H9 (cell line): ENCODE results near the gene GRK3. TPM values are rescaled to one million over a fixed set of nuclear protein-coding genes. Genes with fewer than 3 reads are reported as not detected.

Source experiments
- DNase-seq: peaks from one replicate; pipeline ENCODE4 v3.0.0-alpha.2; 2017
- H2AFZ ChIP-seq: one replicate; pipeline ENCODE4 v1.6.1; 2013; ENCODE audit warnings: mild to moderate bottlenecking, low read length, control low read depth, moderate library complexity
- H2AK5ac ChIP-seq: 2 replicates; pipeline ENCODE4 v1.6.1; 2013; ENCODE audit warnings: low read length, control low read depth, mixed read lengths; ENCODE audit not compliant: insufficient read length
- H2BK120ac ChIP-seq: one replicate; pipeline ENCODE4 v1.6.1; 2013; ENCODE audit warnings: low read depth, mild to moderate bottlenecking, low read length, control low read depth, inconsistent platforms; ENCODE audit not compliant: poor library complexity, severe bottlenecking
- H2BK12ac ChIP-seq: 2 replicates; pipeline ENCODE4 v1.6.1; 2013; ENCODE audit warnings: low read length, control low read depth, mixed read lengths, low read depth; ENCODE audit not compliant: insufficient read length
- H2BK15ac ChIP-seq: 2 replicates; pipeline ENCODE4 v1.6.1; 2013; ENCODE audit warnings: low read depth, low read length, control low read depth
- H2BK20ac ChIP-seq: one replicate; pipeline ENCODE4 v1.6.1; 2013; ENCODE audit warnings: low read depth, mild to moderate bottlenecking, low read length, control low read depth, inconsistent platforms; ENCODE audit not compliant: poor library complexity, severe bottlenecking
- H2BK5ac ChIP-seq: 2 replicates; pipeline ENCODE4 v1.6.1; 2013; ENCODE audit warnings: low read length, control low read depth, mixed read lengths; ENCODE audit not compliant: insufficient read length
- H3K14ac ChIP-seq: 2 replicates; pipeline ENCODE4 v1.6.1; 2013; ENCODE audit warnings: low read length, control low read depth; ENCODE audit not compliant: insufficient read depth
- H3K18ac ChIP-seq: 2 replicates; pipeline ENCODE4 v1.6.1; 2013; ENCODE audit warnings: low read depth, mild to moderate bottlenecking, mixed read lengths, low read length, control low read depth; ENCODE audit not compliant: insufficient read length
- H3K23ac ChIP-seq: 2 replicates; pipeline ENCODE4 v1.6.1; 2013; ENCODE audit warnings: low read length, control low read depth, mixed read lengths, low read depth; ENCODE audit not compliant: insufficient read length
- H3K23me2 ChIP-seq: 2 replicates; pipeline ENCODE4 v1.6.1; 2013; ENCODE audit warnings: low read depth, mild to moderate bottlenecking, mixed read lengths, low read length, control low read depth; ENCODE audit not compliant: insufficient read length, poor library complexity, severe bottlenecking
- H3K27ac ChIP-seq: 2 replicates; pipeline ENCODE4 v1.5.1; 2013; ENCODE audit warnings: low read length, control low read depth, mixed read lengths, low read depth; ENCODE audit not compliant: insufficient read length
- H3K27me3 ChIP-seq: 2 replicates; pipeline ENCODE4 v1.6.1; 2013; ENCODE audit warnings: low read length, control low read depth, inconsistent platforms; ENCODE audit not compliant: insufficient read depth
- H3K4ac ChIP-seq: 2 replicates; pipeline ENCODE4 v1.6.1; 2013; ENCODE audit warnings: low read depth, mild to moderate bottlenecking, control low read depth, inconsistent platforms, low read length, moderate library complexity
- H3K4me1 ChIP-seq: 2 replicates; pipeline ENCODE4 v1.6.1; 2013; ENCODE audit warnings: low read length, control low read depth, inconsistent platforms; ENCODE audit not compliant: insufficient read depth
- H3K4me2 ChIP-seq: 2 replicates; pipeline ENCODE4 v1.6.1; 2013; ENCODE audit warnings: low read length, control low read depth, mixed read lengths; ENCODE audit not compliant: insufficient read length, insufficient read depth
- H3K56ac ChIP-seq: 2 replicates; pipeline ENCODE4 v1.6.1; 2013; ENCODE audit warnings: low read depth, mild to moderate bottlenecking, mixed read lengths, low read length, control low read depth; ENCODE audit not compliant: insufficient read length
- H3K79me1 ChIP-seq: 2 replicates; pipeline ENCODE4 v1.6.1; 2013; ENCODE audit warnings: low read depth, mild to moderate bottlenecking, moderate library complexity, low read length, control low read depth, inconsistent platforms; ENCODE audit not compliant: insufficient read depth, poor library complexity, severe bottlenecking
- H3K79me2 ChIP-seq: 2 replicates; pipeline ENCODE4 v1.6.1; 2013; ENCODE audit warnings: low read length, control low read depth, inconsistent platforms; ENCODE audit not compliant: insufficient read depth
- H3K9ac ChIP-seq: 2 replicates; pipeline ENCODE4 v1.6.1; 2013; ENCODE audit warnings: low read length, control low read depth, mixed read lengths; ENCODE audit not compliant: insufficient read length; ENCODE audit errors: extremely low read depth
- H3K9me3 ChIP-seq: one replicate; pipeline ENCODE4 v1.6.1; 2013; ENCODE audit warnings: low read depth, low read length, inconsistent platforms; ENCODE audit not compliant: control insufficient read depth
- H3T11ph ChIP-seq: one replicate; pipeline ENCODE4 v1.6.1; 2013; ENCODE audit warnings: mild to moderate bottlenecking, low read length, control low read depth, inconsistent platforms
- H4K20me1 ChIP-seq: one replicate; pipeline ENCODE4 v1.6.1; 2013; ENCODE audit not compliant: control insufficient read depth, insufficient read length, insufficient read depth
- H4K5ac ChIP-seq: 2 replicates; pipeline ENCODE4 v1.6.1; 2013; ENCODE audit warnings: low read depth, mild to moderate bottlenecking, mixed read lengths, low read length, control low read depth; ENCODE audit not compliant: insufficient read length
- H4K8ac ChIP-seq: replicated peaks from 2 replicates; pipeline ENCODE4 v1.6.1; 2013; ENCODE audit warnings: low read length, control low read depth, mixed read lengths, low read depth; ENCODE audit not compliant: insufficient read length
- H4K91ac ChIP-seq: 2 replicates; pipeline ENCODE4 v1.6.1; 2013; ENCODE audit warnings: low read depth, mild to moderate bottlenecking, moderate library complexity, mixed read lengths, low read length, control low read depth; ENCODE audit not compliant: insufficient read length
- H3K27ac Mint-ChIP-seq, 3 experiments: 2 replicates in 2 of 3; 3 replicates in 1 of 3; pipeline ENCODE4 v1.8.0; 2020 to 2021; ENCODE audit warnings: mixed read lengths in 3 of 3, mild to moderate bottlenecking in 1 of 3, moderate library complexity in 1 of 3
- H3K27me3 Mint-ChIP-seq: 2 replicates; pipeline ENCODE4 v1.8.0; 2021; ENCODE audit warnings: low read depth, mild to moderate bottlenecking, moderate library complexity, mixed read lengths
- H3K36me3 Mint-ChIP-seq, 3 experiments: 2 replicates in 2 of 3; 3 replicates in 1 of 3; pipeline ENCODE4 v1.8.0; 2020 to 2021; ENCODE audit warnings: low read depth in 3 of 3, mixed read lengths in 3 of 3; ENCODE audit not compliant: insufficient read depth in 1 of 3
- H3K4me1 Mint-ChIP-seq, 2 experiments: 2 replicates each; pipeline ENCODE4 v1.8.0; 2020; ENCODE audit warnings: mixed read lengths in 2 of 2
- H3K4me3 Mint-ChIP-seq, 2 experiments: 2 replicates in 1 of 2; 3 replicates in 1 of 2; pipeline ENCODE4 v1.8.0; 2020 to 2021; ENCODE audit warnings: mild to moderate bottlenecking in 2 of 2, mixed read lengths in 2 of 2, moderate library complexity in 1 of 2
- H3K9me3 Mint-ChIP-seq, 2 experiments: 2 replicates in 1 of 2; 3 replicates in 1 of 2; pipeline ENCODE4 v1.8.0; 2020; ENCODE audit warnings: mild to moderate bottlenecking in 2 of 2, mixed read lengths in 2 of 2, moderate library complexity in 1 of 2
- CTCF ChIP-seq: fragments of 200-600 bp; sonication (generic); conservative IDR thresholded peaks from 3 replicates; pipeline ENCODE4 v1.8.0; 2021; ENCODE audit warnings: antibody characterized with exemption, mild to moderate bottlenecking
- total RNA-seq: library from RNA; stranded (reverse); gene quantifications from 2 replicates; pipeline ENCODE4 v1.2.1, GENCODE V29; 2021

Gene GRK3
- total RNA-seq, 1 experiment from 2014 or later, result 23.9 TPM

- Histone ChIP-seq H3K18ac (no peak overlapping the region), H4K91ac (no peak overlapping the region), H3K4me2 (no peak overlapping the region), H3K56ac (no peak overlapping the region), H2BK5ac (no peak overlapping the region), H3K9me3 (no peaks in the 10 kb centered on the region), H4K8ac (no peak overlapping the region), H3K23ac (no peak overlapping the region), H3T11ph (no peak overlapping the region), H3K4ac (no peak overlapping the region), H4K20me1 (no peaks in the 10 kb centered on the region), H3K79me1 (peaks cover 7% of the 10 kb centered on the region), H2BK15ac (no peak overlapping the region), H2BK120ac (no peak overlapping the region), H2BK12ac (no peak overlapping the region), H3K9ac (no peak overlapping the region), H2AFZ (no peak overlapping the region), H3K14ac (no peak overlapping the region), H2AK5ac (no peak overlapping the region), H3K27ac (no peak overlapping the region), H2BK20ac (no peak overlapping the region), H4K5ac (no peak overlapping the region), H3K79me2 (peaks cover 5% of the 10 kb centered on the region; the same call in 1 of the 2 replicates), H3K27me3 (no peaks in the 10 kb centered on the region), H3K4me1 (no peaks in the 10 kb centered on the region), H3K23me2 (no peaks in the 10 kb centered on the region)
- Mint-ChIP-seq H3K9me3 (no peaks in the 10 kb centered on the region; a peak in 2 of 5 replicates), H3K4me3 (no peak overlapping the region), H3K27ac (peak overlapping the region in 1 of 3 experiments; percentile 30; a peak in 1 of 7 replicates), H3K4me1 (peaks cover 22 to 28% of the 10 kb centered on the region in 2 experiments), H3K27me3 (no peaks in the 10 kb centered on the region), H3K36me3 (no peaks in the 10 kb centered on the region; a peak in 2 of 7 replicates)
- DNase-seq, result no peak
- no peak for TF ChIP-seq CTCF
These were observed 8.3 kb downstream of the GRK3 start for GRCh38 chr22:25572708-25573171.
